ENCODE measurements around the gene PJA1. TPM values are rescaled to one million over a fixed set of nuclear protein-coding genes. Genes with fewer than 3 reads are reported as not detected.

Gene PJA1
- total RNA-seq, 1 donor from 2014 or later, result 37.8 TPM

GRCh38 chrX:69146739-69147138 is 18.5 kb downstream of the PJA1 start:
- Histone ChIP-seq H3K4me3 (ENCODE audit: low read depth, low read length) (no peak overlapping the region), H3K27me3 (ENCODE audit: control insufficient read depth, insufficient read depth, low read length) (no peaks in the 10 kb centered on the region), H3K36me3 (ENCODE audit: control insufficient read depth, insufficient read depth, low read length) (no peaks in the 10 kb centered on the region)
- DNase-seq (ENCODE audit: low read depth), result no peak
- TF ChIP-seq CTCF (IDR thresholded peaks at IDR 0.05; ENCODE audit: insufficient read depth, low read length, poor library complexity, severe bottlenecking), result no peak

- Histone ChIP-seq H3K27me3 (ENCODE audit: control insufficient read depth, insufficient read depth, low read length) (no peaks in the 10 kb centered on the region), H3K4me3 (ENCODE audit: low read depth, low read length) (no peak overlapping the region), H3K36me3 (ENCODE audit: control insufficient read depth, insufficient read depth, low read length) (no peaks in the 10 kb centered on the region)
- no peak for TF ChIP-seq CTCF (IDR thresholded peaks at IDR 0.05; ENCODE audit: insufficient read depth, low read length, poor library complexity, severe bottlenecking)
- DNase-seq (ENCODE audit: low read depth), result no peak
These were observed 19.5 kb downstream of the PJA1 start for GRCh38 chrX:69145714-69146113.

GRCh38 chrX:69144838-69145680 is 20.2 kb downstream of the PJA1 start:
- Histone ChIP-seq H3K4me3 (ENCODE audit: low read depth, low read length) (no peak overlapping the region), H3K36me3 (ENCODE audit: control insufficient read depth, insufficient read depth, low read length) (no peaks in the 10 kb centered on the region), H3K27me3 (ENCODE audit: control insufficient read depth, insufficient read depth, low read length) (no peaks in the 10 kb centered on the region)
- no peak for TF ChIP-seq CTCF (IDR thresholded peaks at IDR 0.05; ENCODE audit: insufficient read depth, low read length, poor library complexity, severe bottlenecking)
- no peak for DNase-seq (ENCODE audit: low read depth)

- Histone ChIP-seq H3K4me3 (ENCODE audit: low read depth, low read length) (no peak overlapping the region), H3K36me3 (ENCODE audit: control insufficient read depth, insufficient read depth, low read length) (no peaks in the 10 kb centered on the region), H3K27me3 (ENCODE audit: control insufficient read depth, insufficient read depth, low read length) (no peaks in the 10 kb centered on the region)
- DNase-seq (ENCODE audit: low read depth), result no peak
- no peak for TF ChIP-seq CTCF (IDR thresholded peaks at IDR 0.05; ENCODE audit: insufficient read depth, low read length, poor library complexity, severe bottlenecking)
These were observed 21.7 kb downstream of the PJA1 start for GRCh38 chrX:69143530-69143929.

- Histone ChIP-seq H3K4me3 (ENCODE audit: low read depth, low read length) (no peak overlapping the region), H3K36me3 (ENCODE audit: control insufficient read depth, insufficient read depth, low read length) (no peaks in the 10 kb centered on the region), H3K27me3 (ENCODE audit: control insufficient read depth, insufficient read depth, low read length) (no peaks in the 10 kb centered on the region)
- no peak for DNase-seq (ENCODE audit: low read depth)
- TF ChIP-seq CTCF (IDR thresholded peaks at IDR 0.05; ENCODE audit: insufficient read depth, low read length, poor library complexity, severe bottlenecking), result no peak
These were observed 22.3 kb downstream of the PJA1 start for GRCh38 chrX:69142788-69143469.

Measured in kidney epithelial cell (primary cell).